ENCODE measurements around the gene MATCAP1. TPM values are rescaled to one million over a fixed set of nuclear protein-coding genes. Genes with fewer than 3 reads are reported as not detected.
A peak's percentile ranks its signal among the peaks of the same experiment; 100 is the strongest.

Gene MATCAP1
- polyA plus RNA-seq, 1 of the 3 experiments (the other 2 are of a cell fraction): 68.5 TPM

- no peaks in the 10 kb centered on the region for H3K27me3 ChIP-seq (ENCODE audit: insufficient read depth)
- WGBS (ENCODE audit: low lambda C conversion rate): 86% methylated on average over 9 of the region's 9 CpGs
- TF ChIP-seq GATA2 (CRISPR knock-in tag; IDR thresholded peaks at IDR 0.05) (no peak), ZBTB33 (IDR thresholded peaks at IDR 0.05; ENCODE audit: borderline replicate concordance, low read depth) (no peak), TAF1 (IDR thresholded peaks at IDR 0.05; ENCODE audit: borderline replicate concordance, low read depth, low read length) (no peak), RAD21 (IDR thresholded peaks at IDR 0.05; ENCODE audit: low read length) (no peak), FOXM1 (IDR thresholded peaks at IDR 0.05; ENCODE audit: low read depth) (no peak), GABPA (IDR thresholded peaks at IDR 0.05; ENCODE audit: low read depth) (no peak), MEF2A (IDR thresholded peaks at IDR 0.05; ENCODE audit: borderline replicate concordance, low read depth) (no peak), ELF1 (IDR thresholded peaks at IDR 0.05) (no peak), MXI1 (IDR thresholded peaks at IDR 0.05; ENCODE audit: low read depth, low read length) (no peak), EP300 (IDR thresholded peaks at IDR 0.05; ENCODE audit: borderline replicate concordance in 1 of 2, low read depth in 1 of 2, low read length in 1 of 2) (no peak), RFX5 (IDR thresholded peaks at IDR 0.05; ENCODE audit: low read length) (no peak), POLR2AphosphoS5 (IDR thresholded peaks at IDR 0.05; ENCODE audit: low read depth, low read length) (no peak), TCF12 (IDR thresholded peaks at IDR 0.05) (no peak), EZH2phosphoT487 (IDR thresholded peaks at IDR 0.05; ENCODE audit: borderline replicate concordance, low read depth) (no peak), REST (IDR thresholded peaks at IDR 0.05; ENCODE audit: low read depth, low read length) (no peak)
- peaks cover 40% of the 10 kb centered on the region for H3K79me2 ChIP-seq (ENCODE audit: insufficient read depth)
- H3K4me2 ChIP-seq: peak overlapping the region; percentile 88; the same call in 1 of the 2 replicates
- ChIA-PET CTCF (interaction anchor here (1.5 to 2.9 kb wide), 2 partner anchors 19 to 31 kb away, joined by 4 to 7 read pairs; no protein-coding TSS in a partner anchor), POLR2A (no interaction called here)
- H3K9me2 ChIP-seq: no peaks in the 10 kb centered on the region
- H3F3A ChIP-seq (replicated peaks; ENCODE audit: insufficient read depth): peaks cover 33% of the 10 kb centered on the region
- H4K20me1 ChIP-seq (ENCODE audit: insufficient read depth): no peaks in the 10 kb centered on the region
- no peak for DNase-seq
- no peaks in the 10 kb centered on the region for H3K9me3 ChIP-seq
- H3K36me3 ChIP-seq (replicated peaks in 1 of 2; ENCODE audit: control insufficient read depth in 1 of 2, insufficient read depth in 2 of 2, low read length in 1 of 2): peaks cover 30 to 46% of the 10 kb centered on the region in 2 experiments
- H3K4me3 ChIP-seq (ENCODE audit: low read depth in 2 of 2, low read length in 1 of 2): no peak overlapping the region
- peaks cover 0 to 22% of the 10 kb centered on the region in 2 experiments; a peak in 2 of 4 replicates for H3K4me1 ChIP-seq (ENCODE audit: control insufficient read depth in 1 of 2, insufficient read depth in 2 of 2, low read depth in 1 of 2, low read length in 1 of 2)
- H2AFZ ChIP-seq (ENCODE audit: low read depth): no peak overlapping the region
- H3K9ac ChIP-seq: no peak overlapping the region
- H3K27ac ChIP-seq (ENCODE audit: low read depth in 2 of 2, low read length in 1 of 2): no peak overlapping the region
Measured at GRCh38 chr16:67228905-67229304, 45.1 kb upstream of the MATCAP1 start.

Measured in SK-N-SH (cell line).